ENCODE results near the gene SLC6A5.
A peak's percentile ranks its signal among the peaks of the same experiment; 100 is the strongest.

SLC6A5 gene

DNA sequence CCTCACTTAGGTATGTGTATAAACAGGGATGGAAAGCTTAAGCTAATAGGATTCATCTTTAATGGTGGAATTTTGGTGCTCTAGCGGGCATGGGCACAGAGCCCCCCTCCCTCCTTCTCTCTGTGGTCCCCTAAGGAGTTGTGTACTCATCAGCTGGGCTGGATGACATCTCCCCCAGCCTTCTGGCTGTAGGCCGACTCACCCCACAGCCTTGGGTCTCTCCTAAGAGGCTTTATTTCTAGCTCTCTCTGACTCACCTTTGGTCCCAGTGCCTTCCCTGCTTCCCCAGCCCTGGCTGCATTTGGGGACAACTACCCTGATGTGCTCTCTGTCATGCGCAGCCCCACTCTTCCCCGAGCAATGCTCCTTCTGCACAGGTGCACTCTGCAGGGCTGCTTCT lies 26.9 kb downstream of the SLC6A5 start:
- DNase-seq, result no peak

DNA sequence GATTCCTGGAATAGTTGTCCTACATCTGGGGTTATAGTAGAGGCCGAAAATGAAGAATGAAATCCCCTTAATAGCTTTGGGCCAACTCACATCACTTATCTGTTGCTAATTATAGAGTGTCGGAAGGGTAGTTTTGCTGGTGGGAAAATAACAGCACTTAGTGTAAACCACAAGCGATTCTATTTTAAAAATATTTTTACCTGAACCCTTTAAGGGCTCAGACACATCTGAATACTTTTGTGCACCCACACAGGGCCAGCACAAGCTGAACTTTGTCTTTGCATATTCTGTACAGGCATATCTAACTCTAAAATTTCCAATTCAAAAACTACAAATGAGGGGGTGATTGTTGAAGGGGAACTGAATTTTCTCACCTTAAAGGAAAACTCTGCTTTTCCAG lies 27.6 kb downstream of the SLC6A5 start:
- DNase-seq, result no peak

DNA sequence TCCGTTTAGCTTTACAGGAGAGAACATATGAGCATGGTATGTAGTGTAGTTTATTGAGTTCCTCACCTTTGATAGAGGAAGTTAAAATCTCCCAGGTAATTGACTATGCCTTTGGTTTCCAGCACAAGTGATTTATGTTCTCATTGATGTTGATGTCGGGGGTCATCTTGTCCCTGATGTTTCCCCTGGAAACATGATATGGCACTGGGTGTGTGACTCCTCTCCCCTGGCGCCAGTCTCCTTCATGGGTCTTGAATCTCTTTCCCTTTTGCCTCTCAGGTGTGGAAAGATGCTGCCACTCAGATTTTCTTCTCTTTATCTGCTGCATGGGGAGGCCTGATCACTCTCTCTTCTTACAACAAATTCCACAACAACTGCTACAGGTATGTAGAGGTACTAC lies 28.3 kb downstream of the SLC6A5 start:
- DNase-seq, result no peak

DNA sequence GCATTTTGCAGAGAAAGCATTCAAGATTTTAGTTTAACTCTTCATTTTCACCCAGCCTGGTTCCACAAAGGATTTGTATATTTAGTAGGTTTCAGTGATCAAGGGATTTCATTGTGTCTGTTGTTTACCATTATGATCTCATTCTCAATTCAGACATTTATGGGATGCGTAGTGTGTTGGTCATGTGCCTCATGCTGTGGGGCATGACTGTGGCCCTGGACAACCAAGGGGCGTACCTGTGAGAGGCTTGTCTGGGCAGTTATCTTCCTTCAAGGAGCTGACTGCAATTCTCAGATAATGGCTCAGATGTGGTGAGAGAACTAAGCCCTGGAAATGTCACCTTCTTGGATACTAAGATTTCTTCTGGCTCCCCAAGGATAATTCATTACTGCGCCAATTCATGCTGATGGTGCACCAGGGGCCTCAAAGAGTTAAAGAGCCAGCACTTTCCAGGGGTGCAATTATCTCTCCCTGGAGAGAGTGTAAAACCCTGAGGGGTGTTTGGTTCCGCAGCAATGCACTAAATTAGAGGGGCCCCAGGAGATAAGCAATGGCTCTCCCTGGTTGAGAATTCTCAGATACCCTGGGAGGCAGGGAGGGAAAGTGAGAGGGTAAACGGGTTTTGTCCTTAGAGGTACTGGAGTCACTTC lies 32.2 kb downstream of the SLC6A5 start:
- DNase-seq, result no peak

DNA sequence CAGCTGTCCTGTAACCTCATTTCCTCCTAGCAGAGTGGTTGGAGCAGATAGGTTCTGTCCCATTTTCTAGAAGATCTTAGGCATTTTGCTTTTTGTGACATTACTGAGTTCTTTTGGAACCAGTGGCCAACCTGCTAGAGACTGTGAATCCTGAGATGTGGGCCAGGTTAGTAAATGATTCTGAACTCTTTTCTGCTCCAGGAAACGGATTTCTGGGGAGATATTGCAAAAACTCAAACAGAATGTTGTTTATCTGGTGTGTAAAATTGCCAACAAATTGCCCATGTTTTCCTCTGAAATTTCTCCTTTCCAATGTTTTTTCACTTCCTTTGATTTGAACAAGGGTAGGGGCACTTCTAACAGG lies 32.7 kb downstream of the SLC6A5 start:
- DNase-seq, result no peak

DNA sequence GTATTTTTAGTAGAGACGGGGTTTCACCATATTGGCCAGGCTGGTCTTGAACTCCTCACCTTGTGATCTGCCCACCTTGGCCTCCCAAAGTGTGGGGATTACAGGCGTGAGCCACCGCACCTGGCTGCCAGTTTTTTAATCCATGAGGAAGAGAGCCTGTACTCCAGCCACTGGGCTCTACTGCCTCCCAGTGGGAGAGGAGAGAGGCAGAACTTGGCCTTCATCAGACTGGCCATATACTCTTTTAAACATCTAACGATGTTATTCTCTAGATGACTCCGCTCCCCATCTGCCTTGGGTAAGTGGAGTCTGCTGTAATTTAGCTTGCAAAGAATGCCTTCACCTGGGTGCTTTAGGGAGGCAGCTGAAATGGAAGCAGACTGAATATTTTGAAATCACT lies 34.6 kb downstream of the SLC6A5 start:
- DNase-seq, result no peak

DNA sequence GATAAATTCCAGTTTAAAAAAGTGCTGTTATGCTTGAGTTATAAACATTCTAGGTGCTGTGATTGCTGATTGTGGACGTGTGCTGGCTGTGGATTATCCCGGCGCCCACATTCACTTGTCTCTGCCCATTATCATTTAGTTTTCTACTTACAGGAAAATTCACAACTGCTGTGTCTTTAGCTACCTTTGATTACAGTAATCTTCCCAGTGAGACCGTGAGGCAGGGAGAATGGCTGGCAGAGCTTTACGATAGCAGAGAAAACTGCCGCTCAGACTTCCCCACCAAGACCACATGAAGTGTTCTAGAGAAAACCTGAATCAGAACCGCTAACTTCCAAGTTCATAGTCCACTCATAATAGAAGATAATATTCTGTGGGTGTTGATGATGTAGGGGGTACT lies 35.4 kb downstream of the SLC6A5 start:
- DNase-seq, result no peak

DNA sequence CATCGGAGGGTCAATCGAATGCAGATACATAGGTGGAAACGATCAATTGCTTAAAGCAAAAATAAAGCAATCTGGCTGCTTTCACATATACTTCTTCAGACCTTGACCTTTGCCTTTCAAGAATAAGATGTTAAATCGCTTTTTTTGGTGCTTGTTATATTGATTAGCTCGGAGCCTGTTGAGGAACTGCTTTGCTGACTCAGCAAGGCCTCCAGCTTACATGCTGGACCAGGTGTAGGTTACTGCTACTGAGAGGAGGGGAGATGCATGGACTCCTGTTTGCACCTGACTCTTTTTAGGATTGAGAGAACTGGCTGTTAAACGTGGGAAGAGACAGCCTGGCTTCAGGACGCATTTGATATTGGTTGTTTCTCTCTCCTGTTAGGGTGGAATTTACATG lies 38.7 kb downstream of the SLC6A5 start:
- no peak for DNase-seq

DNA sequence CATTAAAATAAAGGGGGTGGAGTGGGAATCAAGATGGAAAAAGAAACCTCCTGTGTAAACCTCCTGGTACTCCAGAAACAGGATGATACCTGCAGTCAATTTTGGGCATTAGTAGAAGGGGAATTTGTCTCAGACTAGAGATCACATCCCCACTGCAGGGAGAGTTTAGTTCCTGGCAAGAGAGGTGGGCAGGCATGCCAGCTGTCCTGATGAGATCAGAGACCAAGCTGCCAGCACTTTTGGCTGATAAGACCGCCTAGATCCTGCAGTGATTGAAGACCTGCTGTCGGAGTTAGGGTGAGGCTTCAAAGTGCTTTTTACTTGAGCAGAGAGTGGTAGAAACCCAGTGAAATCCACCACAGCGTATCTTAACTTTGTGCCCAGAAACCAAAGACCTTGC lies 40.3 kb downstream of the SLC6A5 start:
- DNase-seq, result no peak

DNA sequence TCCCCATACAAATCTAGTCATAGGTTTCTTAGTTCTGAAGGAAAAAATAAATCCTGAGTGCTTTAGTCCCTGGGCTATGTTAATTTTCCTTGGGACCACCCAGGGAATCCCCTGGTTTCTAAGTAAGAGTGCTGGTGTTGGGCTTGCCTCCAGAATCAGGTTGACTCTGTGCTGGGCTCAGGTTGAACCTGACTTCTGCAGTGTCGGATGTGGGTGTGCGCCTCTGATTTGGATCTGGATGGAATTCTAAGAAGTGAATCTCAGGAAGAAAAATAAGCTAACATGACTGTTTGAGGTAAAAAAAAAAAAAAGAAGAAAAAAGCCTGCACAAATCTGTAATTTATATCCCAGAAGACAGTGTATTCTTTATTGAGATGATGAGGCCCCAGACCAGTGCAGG lies 41.0 kb downstream of the SLC6A5 start:
- DNase-seq, result no peak

DNA sequence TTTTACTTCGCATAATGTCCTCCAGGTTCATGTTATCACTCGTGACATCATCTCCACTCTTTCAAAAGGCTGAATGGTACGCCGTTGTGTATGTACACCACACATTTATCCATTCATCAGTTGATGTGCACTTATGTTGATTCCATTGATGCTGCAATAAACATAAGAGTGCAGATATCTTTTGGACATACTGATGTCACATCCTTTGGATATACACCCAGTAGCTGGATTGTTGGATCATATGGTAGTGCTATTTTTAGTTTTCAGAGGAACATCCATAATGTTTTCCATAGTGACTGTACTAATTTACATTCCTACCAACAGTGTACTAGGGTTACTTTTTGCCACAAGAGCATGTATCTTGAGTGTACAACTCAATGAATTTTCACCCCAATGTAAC lies 45.0 kb downstream of the SLC6A5 start:
- no peak for DNase-seq

DNA sequence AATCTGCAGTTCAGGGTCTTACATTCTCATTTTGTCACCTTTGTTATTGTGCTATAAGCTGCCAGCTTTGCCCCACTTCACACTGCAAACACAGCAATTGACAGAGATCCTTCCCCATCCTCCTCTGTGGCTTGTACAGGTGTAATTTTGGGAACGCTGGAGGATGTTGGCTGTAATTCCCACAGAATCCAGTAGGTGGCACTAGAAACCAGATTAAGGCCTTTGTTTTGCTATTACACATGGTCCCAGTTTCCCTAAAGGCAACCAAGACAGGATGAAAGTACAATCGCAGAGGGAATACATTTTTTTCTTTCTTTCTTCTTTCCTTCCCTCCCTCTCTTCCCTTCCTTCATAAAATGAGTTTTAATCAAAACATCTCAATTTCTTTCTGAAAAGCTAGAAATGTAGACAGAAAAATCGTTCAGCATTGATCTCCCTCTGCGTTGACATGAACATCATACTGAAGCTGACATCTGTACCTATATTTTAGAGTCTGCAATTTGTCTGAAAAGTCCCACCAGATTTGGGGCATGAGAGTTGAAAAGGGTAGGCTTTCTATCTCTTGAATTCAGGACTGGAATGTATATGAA lies 48.7 kb downstream of the SLC6A5 start:
- peak in 2 of 6 experiments; percentile 1 to 39 for DNase-seq

DNA sequence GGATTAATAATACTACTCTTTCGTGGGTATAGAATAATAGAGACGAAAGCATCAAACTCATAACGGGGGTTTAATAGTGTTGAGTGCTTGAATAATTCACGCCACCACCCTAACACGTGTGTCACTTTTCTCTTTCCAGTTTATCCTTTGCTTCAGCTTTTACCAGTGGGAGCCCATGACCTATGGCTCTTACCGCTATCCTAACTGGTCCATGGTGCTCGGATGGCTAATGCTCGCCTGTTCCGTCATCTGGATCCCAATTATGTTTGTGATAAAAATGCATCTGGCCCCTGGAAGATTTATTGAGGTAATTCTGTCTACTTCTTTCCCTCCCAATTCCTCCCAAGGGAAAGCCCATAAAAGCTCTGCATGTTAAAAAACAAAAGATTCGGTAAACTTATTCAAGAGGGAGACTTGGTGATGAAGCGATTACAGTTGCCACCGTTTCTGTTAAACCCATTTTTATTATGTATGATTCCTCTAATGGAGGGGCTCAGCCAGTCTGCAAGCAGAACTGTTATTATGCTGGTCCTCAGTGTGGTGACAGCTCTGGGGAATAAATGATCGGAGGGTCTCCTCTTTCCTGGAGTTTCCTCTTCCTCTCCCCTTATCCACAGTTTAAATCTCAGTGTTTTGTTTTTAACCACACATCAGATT lies 52.9 kb downstream of the SLC6A5 start:
- no peak for DNase-seq

DNA sequence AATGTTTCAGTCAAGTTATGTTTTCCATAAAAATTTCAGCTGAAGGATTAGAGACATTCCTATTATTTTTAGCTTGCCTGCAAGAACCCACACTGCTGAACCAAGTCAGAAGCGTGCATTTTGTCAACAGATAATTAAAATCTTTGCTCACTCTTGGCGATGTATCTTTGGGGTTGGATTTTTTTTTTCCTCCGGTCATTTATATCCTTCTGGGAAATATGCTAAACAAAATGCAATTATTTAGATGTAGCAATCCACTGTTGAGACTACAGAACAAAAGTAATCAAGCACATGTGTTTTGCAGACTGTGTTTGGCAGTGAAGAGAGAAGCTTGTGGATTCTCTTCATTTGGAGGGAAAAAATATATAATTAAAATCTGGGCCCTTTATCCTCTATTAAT lies 54.6 kb downstream of the SLC6A5 start:
- no peak for DNase-seq

DNA sequence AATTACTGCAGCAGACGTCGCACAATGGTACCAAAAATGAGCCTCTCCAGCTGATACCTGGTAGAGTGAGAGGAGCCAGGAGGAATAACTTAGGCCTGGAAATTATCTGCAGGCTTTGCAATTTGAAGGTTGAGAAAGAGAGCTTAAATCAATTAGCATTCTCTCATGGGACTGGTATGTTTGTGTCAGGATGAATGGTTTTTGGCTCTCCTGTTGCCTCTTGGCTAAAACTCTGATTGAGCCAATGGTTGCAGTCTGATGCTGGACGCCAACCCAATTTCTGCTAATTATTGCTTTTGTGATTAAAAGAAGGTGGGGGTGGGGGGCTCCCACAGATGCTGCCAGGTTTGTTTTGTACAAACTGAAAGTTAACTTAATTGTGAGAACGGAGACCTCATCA lies 57.5 kb downstream of the SLC6A5 start:
- no peak for DNase-seq

DNA sequence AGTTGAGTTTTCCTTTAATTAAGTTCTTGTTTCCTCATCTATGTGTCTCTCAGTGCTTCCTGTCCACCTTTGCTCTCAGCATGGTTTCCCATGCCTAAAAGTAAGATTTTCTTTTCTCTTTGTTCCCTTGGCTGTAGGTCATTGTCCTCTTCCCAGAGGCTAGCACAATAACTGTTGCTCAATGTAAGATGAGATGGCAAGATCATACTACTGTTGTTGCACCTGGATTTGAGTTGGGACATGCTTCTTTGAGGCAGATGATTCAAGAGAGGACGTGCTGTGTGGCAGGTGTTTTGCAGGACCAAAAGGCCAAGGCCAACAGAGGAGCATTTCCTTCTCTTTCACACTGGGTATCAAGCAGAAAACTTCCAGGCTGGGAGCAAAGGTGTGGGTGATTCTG lies 58.7 kb downstream of the SLC6A5 start:
- DNase-seq, result no peak

DNA sequence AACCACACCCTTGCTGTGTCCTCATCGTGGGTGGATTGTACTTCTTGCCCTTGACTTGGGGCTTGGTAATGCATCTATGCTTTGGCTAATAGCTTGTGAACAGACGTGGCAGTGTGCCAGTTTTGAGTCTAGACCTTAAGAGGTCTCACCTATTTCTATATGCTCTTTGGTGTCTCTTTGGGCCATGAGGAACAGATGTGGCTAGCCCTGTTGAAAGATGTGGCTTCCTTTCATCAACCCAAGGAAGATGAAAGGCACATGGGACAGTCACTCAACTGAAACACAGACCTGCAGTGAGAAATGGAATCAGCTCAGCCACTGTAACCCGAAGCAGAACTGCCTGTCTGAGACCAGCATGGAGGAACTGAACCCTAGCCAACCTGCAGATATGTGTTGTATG lies 62.0 kb downstream of the SLC6A5 start:
- no peak for DNase-seq

DNA sequence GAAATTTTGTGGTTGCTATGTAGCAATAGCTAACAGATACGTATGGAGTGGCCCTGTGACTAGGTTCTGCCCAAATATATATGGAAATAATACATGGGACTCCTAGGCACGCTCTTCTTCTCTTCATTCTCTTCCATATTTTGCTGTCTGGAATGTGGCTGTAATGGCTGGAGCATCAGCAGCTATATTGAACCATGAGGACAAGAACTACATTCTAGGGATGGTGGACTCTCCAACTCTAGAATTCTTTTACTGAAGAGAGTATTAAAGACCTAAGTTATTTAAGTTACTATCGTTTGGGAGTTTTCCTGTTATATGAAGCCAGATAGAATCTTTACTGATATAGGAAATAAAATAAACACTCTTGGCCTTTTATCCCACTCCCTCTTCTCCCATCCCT lies 62.4 kb downstream of the SLC6A5 start:
- DNase-seq, result no peak

DNA sequence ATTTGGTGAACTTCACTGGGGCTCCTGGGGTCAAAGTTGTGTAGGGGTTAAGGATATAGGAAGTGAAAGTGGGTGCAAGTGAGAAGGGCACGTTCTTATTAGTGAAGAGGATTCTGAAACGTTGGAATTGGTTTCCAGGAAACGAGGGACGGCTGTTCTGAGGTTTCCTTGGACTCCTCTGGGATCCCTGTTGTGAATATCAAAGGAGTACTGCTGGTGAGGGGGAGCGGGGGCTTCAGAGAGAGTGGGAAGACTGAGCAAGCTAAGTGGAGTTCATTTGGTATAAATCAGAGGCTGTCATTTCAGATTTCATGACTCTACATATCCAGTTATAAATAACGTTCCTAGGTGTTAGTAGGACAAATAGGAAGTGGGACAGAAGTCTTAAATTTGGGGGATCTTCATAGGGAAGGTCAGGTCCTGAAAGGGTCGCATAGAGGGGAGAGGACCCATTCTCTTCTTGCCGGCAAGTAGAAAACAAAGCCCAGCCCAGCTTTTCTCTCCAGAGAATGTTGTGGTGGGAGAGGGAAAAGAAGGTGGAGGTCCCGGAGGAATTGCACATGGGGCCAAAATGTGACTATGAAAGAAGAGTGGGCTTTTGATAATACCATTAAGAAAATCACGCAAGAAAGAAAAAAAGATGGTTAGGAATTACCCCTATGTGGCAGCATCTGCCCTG lies 68.9 kb downstream of the SLC6A5 start:
- DNase-seq, result no peak

DNA sequence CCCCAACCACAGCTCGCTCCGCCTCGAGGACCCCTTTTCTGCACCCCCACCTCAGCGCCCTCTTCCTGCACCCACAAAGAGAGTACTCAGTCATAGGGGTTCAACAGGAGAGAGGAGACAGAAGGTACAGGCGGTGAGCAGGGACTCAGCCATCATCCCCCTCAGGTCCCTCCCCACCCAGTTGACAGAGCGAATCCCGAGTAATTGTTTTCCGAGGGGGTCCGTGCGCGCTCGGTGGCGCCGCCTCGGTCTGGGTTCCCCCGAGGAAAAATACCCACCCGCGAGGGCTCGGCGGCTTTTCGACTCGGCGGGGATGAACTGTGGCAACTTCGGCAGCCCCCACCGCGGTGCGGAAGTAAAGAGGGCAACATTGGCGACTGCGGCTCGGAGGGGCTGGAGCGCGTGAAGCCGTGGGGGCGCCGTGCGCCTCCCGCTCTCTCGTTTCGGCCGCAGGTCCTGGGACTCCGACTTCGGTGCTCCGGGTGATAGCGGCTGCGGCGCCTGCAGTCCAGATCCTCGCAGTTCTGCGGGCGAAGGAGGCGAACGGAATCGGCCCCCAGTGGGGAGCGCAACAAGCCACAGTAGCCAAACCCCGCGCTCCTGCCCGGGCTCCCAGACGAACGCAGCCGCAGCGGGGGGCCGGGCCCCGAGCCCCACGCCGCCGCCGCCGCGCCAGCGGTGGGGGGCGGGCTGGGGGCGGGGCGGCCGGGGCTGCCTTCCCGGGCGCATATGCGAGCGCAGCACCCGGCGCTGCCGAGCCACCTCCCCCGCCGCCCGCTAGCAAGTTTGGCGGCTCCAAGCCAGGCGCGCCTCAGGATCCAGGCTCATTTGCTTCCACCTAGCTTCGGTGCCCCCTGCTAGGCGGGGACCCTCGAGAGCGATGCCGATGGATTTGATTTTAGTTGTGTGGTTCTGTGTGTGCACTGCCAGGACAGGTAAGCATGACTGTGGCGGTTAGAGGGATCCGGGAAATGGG lies 69.7 kb downstream of the SLC6A5 start, which contains the start of gene NELL1:
Gene NELL1 (plus strand): TSS at position 743 of the 976 bp plus-strand sequence.
- DNase-seq, result no peak

DNA sequence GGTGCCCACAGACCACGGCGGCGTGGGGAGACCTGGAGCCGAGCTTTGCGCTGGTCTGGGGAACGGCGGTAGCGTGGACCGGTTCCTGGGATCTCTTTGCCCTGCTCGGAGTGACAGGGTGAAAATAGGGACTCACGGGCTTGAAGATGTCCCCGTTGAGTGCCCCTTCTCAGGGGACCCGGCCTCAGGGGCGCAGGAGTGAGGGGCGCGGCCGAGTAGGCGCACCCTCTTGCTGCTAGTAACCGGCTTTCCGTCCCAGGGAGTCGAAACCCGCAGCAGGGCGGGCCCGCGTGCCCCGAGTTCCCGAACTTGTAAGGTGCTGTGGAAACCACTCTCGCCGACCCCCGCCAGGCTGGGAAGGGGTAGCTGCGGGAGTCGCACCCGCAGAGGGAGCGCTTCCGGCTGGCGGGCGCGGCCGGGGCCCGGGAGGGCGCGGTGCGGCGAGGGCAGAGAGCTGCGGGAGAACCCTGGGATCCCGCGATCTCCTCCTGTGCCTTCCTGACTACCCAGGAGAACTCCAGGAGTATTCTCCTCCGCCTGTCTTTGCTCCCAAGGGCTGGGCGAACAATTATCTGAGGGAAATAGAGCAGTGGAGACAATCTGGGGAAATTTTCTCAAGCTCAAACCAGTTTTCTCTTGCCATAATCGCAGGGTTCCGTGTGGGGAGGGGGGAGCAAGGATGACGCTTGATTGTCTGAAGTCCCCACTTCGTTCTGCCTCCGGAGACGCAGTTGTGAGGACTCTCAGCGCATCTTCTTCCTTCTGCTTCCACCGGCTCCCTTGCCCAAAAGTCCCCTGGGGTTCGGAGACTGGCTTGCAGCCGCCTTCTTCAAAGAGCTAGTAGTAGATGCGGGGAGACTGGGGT lies 70.6 kb downstream of the SLC6A5 start:
- no peak for DNase-seq

DNA sequence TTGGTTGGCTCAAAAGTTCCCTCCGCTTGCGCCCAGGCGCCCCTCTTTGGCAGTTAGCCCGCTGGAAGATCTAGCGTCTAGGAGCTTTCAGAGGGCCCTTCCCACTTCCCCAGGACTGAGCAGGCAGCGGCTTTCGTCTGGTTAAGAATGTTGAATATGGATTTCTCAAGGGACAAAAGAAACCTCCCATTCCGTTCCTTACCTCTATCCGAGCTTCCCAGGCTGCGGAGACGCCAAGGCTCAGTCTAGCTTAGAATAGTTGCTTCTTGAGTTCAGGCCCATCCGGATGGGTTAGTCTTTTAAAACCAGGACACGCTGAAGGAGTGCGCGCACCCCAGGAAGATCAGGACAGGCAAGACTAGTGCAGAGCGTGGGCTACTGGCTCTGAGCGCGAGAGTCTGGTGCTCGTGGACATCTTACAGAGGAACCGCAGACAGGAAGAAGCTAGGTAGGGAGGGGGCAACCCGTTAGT lies 71.6 kb downstream of the SLC6A5 start:
- no peak for DNase-seq

All from stimulated activated naive CD4-positive, alpha-beta T cell (primary cell).